IPS DF 19.7 (cell line): ENCODE data around the gene TMSB4X.
"Not testable (repeated sequence)": the region's sequence is repeated elsewhere in the genome, so short reads cannot be mapped to it uniquely, and the experiment has no call there.

Experiments used
- DNase-seq: peaks from one replicate; pipeline ENCODE4 v3.0.0-alpha.2; 2013; ENCODE audit warnings: low read depth, low spot score

Gene TMSB4X

GRCh38 chrX:12974796-12975669, at the start of gene TMSB4X:
TMSB4X (plus strand) TSS chrX:12975110.
- DNase-seq = no peak

DNA sequence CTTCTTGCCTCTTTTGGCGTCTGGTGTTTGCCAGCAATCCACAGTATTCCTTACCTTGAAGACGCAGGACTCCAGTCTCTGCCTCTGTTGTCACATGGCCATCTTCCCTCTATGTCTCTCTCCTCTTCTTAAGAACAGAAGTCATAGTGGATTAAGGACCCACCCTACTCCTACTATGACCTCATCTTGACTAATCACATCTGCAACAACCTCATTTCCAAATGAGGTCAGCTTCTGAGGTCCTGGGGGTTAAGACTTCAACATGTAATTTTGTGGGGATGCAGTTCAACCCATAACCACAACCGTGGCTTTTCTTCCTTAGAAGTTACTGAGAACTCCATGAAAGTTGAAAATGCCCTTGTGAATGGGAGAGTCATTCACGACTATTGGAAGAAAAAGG, 45.2 kb upstream of the TMSB4X start:
- no peak for DNase-seq

DNA sequence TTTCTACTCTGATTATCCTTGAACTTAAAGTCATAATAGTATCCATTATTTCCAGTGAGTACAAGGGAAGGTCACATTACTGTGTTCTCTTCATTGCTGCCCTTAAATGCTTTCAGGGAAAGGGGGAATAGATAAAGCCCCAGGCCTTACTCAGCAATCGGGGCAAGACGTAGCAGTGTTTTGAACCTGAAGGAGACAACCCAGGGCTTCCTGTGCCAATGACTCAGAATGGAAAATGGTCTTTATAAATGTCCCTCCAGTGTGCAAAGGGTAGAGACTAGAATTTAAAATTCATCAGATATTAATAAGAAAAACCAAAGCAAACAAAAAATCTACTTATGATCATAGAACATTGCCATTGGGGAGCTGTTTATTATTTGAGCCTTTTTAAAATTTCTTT, 44.8 kb upstream of the TMSB4X start:
- no peak for DNase-seq

GRCh38 chrX:12932244-12932643, 42.7 kb upstream of the TMSB4X start:
- no peak for DNase-seq

GRCh38 chrX:12934850-12935249, 40.1 kb upstream of the TMSB4X start:
- no peak for DNase-seq

GRCh38 chrX:12936947-12937346, 38.0 kb upstream of the TMSB4X start:
- no peak for DNase-seq

GRCh38 chrX:12940471-12940870, 34.4 kb upstream of the TMSB4X start:
- not testable (repeated sequence) for DNase-seq

DNA sequence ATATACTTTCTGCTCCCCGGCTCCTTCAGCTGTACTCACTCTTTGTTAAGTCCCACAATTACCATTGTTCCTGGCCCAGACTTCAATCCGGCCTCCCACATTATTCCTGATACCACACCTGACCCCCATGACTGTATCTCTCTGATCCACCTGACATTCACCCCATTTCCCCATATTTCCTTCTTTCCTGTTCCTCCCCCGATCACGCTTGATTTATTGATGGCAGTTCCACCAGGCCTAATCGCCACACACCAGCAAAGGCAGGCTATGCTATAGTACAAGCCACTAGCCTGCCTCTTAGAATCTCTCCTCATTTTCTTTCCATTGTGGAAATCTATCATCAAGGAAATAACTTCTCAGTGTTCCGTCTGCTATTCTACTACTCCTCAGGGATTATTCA, 31.3 kb upstream of the TMSB4X start:
- DNase-seq = not testable (repeated sequence)

DNA sequence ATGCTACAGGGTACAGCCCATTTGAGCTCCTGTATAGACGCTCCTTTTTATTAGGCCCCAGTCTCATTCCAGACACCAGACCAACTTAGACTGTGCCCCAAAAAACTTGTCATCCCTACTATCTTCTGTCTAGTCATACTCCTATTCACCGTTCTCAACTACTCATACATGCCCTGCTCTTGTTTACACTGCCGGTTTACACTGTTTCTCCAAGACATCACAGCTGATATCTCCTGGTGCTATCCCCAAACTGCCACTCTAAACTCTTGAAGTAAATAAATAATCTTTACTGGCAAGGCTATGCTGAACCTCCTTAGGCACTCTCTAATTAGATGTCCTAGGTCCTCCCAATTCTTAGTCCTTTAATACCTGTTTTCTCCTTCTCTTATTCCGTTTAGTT, 30.5 kb upstream of the TMSB4X start:
- DNase-seq = not testable (repeated sequence)

DNA sequence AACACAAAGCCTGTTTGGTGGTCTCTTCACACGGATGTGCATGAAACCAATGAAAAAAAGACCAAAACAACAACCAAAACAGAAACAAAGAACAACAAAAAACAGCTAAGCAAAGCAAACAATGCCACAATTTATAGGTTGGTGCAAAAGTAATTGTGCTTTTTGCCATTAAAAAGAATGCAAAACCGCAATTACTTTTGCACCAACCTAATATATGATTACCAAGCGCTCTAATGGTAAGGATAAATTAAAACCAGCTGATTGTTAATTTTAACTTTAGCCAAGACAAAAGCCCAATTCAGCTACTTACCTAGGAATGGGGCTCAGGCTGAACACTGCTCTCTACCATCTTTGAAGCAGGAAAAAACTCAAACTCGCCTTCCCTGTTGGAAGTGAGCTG, 29.4 kb upstream of the TMSB4X start:
- no peak for DNase-seq

DNA sequence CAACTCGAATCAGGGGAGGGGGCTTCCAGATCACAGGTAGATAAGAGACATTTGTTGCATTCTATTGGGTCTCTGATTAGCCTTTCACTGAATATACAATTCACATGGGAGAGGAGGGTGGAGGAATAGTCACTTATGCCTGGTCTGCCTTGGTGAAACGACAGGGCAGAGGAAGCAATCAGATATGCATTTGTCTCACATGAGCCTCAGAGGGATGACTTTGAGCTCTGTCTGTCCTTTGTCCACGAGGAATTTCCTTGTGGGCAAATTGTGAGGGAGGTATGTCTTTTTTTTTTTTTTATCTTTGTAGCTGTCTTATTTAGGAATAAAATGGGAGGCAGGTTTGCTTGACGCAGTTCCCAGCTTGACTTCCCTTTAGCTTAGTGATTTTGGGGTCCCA, 28.5 kb upstream of the TMSB4X start:
- DNase-seq = no peak

GRCh38 chrX:12946838-12947544, 27.9 kb upstream of the TMSB4X start:
- peak; percentile 54 for DNase-seq

- DNase-seq = no peak
Measured at GRCh38 chrX:12947545-12948235, 27.2 kb upstream of the TMSB4X start.

DNA sequence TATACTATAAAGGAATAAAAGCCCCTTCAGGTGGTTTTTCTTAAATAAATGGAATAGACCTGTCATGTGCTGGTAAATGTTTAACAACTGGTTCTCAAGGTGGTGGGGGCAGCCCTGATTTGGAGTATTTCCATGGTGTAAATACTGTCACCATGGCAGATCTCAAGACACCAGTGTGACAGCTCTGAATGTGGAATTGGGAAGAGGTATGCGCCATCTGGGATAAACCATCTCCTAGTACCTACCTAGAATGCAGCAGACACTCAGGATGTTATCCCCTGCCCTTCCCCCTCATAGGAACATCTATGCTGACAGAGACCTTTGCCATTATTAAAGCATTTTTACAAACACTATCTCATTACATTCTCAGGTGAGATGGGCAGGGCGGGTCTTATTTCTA, 26.4 kb upstream of the TMSB4X start:
- no peak for DNase-seq

GRCh38 chrX:12949205-12949926, 25.5 kb upstream of the TMSB4X start:
- DNase-seq = no peak

DNA sequence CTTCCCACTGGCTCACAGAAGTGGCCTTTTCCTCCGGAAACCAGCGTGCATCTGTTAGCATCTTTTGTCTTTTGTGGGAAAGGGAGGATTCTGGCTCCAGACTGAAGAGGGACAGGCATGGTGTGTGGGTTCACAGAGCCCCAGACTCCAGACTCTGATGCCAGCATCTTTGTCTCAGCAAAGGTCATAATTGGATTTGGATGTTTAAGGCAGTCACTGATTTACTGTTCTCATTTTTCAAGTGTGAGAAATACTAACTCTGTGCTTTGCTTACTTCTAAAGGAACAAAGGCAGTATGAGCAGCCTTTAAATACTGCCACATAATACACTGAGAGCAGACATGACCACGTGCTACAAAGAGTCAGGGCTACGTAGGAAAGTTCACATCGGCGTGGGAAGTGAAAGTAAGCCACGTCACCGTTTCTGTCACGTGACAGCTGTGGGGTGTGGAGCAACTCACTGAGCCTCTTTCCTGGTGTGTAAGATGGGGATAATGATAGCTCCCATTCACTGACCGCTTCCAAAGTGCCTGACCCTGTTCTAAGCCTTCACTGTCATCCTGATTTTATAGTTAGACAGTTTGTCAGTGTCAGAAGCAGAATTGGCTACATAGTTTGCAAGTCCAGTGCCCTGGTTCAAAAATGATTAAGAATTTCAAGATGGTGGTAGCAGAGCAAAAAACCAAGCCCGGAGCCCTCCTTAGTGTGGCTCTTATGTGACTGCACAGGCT, 24.8 kb upstream of the TMSB4X start:
- DNase-seq = no peak

- DNase-seq = no peak
Measured at GRCh38 chrX:12950851-12951594, 23.9 kb upstream of the TMSB4X start.

DNA sequence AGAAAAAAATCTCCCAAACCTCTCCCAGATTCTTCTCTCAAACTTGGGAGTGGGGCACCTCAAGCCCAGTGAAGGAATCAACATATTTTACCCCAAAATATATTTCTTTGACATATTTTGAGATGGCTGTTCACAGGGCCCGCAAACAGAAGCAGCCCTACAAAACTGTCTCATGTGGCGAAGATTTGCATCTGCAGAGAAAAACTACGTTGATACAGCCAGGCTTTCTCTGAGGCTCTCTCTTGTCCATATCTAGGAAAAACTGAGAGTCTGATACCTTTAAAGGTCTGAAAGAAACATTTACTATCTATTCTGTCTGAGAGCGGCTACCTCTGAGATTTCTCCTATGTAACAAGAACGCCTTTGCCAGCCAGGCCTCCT, 23.3 kb upstream of the TMSB4X start:
- no peak for DNase-seq

GRCh38 chrX:12953420-12953819, 21.5 kb upstream of the TMSB4X start:
- no peak for DNase-seq

- DNase-seq = no peak
Measured at GRCh38 chrX:12954376-12954775, 20.5 kb upstream of the TMSB4X start.
